ENCODE results near the gene MYOZ2.
"Not testable (repeated sequence)": the region's sequence is repeated elsewhere in the genome, so short reads cannot be mapped to it uniquely, and the experiment has no call there.

Gene MYOZ2

DNA sequence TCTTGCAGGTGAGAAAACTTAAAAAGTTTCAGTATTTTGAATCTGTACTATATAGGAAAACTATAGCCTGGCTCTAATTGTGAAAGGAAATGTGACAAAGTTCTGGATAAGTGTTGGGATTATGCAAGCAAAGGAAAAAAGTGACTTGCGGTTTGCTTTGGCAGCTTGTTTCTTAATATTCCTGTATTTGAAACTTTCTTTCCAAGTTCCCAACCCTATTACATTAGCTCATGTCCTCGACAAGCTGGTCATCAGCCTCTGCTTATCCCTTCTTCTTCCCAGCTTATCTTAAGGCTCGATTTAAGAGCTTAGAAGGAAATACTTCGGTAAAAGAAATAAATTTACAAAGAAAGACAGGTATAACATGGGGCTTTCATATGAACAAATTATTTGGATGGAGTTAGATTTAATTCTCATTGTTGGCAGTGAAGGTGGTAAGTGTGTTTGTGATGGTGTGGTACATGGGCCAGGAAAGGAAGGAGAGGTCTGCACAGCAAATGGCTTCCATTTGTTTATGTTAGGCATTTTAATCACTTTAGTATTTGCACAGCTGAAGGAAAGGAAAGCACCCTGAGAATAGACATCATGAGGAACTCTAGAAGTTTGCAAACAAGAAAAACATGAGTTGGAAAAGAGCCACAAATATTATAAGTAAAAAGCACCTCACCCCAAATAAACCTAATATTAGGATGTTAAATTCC, 5.1 kb upstream of the MYOZ2 start:
- FAIRE-seq: no peak

DNA sequence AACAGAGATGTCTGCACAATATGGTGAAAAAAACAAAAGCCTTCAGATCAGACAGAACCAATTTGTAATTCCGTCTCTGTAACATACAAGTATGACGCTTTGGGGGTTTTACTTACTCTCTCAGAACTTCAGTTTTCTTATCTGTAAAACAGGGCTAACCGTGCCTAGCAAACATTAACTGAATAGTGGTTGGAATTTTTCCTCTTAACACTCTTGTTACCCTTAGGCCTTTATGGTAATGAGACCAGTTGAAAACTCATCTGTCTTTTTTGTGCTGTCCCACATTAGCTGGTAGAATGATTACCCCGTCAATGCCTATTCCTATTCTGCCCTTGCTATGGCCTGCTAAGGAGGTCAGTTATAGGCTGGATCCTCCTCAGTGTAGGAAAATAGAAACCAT, 4.5 kb upstream of the MYOZ2 start:
- FAIRE-seq: no peak

DNA sequence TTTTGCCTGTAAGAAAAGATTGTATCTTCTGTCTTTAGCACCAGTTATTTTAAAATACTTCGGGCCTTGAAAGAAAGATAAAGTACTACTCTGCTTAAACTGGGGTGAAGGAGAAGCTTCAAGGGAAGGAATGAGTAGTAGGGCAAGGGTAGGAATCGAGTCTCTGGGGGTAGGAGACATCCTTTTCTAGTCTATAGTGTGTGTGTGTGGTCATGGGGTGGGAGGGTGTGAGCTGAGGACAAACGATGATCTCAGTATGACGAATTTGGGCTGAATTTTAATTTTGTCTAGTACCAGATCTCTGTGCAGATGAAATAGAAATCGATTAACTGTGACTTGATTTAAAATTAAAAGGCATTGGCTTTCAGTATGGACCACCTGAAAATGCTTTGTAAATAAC, 3.3 kb upstream of the MYOZ2 start:
- FAIRE-seq: no peak

DNA sequence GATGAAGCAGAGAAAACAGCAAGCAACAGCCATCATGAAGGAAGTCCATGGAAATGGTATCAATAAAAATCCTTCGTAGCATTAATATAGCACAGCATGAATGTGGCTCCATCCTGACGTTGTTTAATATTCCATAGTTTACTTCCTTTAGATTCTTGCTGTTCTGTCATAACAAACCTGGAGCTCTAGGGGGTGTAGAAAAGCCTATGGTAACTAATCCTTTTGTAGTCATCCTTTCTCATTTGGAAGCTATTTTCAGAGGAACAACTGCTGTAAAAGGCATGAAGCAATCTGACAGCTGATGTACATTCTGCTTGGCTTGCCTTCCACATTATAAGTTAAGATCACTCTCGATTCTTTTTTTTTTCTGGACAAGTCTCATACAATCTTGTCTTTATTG, 914 bp downstream of the MYOZ2 start:
- no peak for FAIRE-seq

DNA sequence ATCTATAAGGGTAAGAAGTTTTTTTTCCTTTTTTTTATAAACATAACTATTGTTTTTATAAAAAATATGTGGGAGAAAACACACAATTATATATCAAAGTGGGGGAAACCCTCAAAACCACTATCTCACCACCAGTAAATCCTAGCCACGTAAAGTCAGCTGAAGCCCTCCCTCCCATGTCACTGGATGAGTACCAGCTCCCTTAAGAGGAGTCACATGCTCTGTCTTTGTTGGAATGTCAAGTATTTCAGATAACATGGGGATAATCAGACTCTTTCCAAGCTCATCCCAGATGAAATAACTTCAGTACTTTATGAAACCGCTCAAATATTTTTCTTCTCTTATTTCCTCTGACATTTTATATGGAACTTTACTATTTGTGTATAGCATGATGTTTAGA, 2.4 kb downstream of the MYOZ2 start:
- no peak for FAIRE-seq

DNA sequence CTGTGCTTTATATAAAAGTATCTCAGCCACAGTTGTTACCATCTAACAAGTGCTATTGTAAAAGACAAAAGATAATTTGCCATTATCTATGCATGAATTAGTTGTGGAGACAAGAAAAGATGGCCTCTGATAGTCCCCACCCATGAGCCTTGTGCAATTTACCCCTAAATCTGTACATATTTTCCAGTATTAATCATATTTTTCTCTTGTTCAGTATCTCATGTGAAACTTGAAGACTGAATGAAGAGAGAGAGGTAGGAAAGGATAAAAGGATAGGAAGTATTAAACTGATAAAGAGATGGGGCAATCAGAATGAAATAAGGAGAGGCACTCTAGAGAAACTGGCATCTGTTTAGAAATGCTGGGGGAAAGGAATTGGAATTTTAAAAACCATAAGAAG, 3.7 kb downstream of the MYOZ2 start:
- FAIRE-seq: no peak

DNA sequence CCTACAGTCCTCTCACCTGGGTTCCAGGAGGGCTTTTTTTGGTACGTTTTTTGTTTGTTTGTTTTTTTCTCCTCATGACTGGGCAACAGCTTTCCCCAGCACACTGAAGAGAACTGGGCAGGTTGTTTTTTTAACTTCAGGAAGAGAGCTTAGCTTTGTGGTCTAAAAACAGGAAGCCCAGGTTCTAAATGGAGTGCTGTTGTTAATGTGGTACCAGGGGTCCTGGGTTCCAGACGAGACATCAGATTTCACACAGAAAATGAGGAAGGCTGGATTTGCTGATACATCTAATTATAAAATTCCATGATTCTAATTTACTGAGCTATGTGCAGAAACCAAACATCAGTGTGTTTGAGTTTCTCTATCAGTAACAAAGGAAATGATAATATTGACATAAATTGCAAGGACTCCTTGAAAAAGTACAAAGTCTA, 4.2 kb downstream of the MYOZ2 start:
- FAIRE-seq: no peak

DNA sequence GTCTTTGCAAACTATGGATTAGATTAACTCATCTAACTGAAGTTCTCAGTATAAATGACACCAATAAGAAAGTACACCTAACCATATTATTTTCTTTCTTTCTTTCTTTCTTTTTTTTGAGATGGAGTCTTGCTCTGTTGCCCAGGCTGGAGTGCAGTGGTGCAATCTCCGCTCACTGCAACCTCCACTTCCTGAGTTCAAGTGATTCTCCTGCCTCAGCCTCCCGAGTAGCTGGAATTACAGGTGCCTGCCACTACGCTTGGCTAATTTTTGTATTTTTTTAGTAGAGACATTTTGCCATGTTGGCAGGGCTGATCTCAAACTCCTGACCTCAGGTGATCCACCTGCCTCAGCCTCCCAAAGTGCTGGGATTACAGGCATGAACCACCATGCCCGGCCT, 5.7 kb downstream of the MYOZ2 start:
- not testable (repeated sequence) for FAIRE-seq

DNA sequence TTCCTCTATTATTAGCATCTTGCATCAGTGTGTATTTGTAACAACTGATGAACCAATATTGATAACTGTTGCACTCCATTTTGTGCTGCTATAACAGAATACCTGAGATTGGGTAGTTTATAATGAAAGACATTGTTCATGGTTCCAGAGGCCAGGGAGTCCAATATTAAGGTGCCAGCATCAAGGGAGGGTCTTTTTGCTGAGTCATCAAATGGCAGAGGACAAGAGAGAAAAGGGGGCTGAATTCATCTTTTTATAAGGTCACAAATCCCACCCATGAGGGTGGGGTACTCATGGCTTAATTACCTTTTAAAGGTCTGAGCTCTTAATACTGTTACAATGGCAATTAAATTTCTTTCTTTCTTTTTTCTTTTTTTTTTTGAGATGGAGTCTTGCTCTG, 7.2 kb downstream of the MYOZ2 start:
- no peak for FAIRE-seq

DNA sequence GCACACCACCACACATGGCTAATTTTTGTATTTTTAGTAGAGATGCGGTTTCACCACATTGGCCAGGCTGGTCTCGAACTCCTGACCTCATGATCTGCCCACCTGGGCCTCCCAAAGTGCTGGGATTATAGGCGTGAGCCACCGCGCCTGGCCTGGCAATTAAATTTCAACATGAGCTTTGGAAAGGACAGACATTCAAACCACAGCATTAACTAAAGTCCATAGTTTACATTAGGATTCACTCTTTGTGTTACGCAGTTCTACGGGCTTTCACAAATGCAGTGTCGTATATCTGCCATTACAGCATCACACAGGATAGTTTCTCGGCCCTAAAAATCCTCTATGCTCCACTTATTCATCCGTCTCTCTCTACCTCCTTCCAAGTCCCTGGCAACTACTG, 7.7 kb downstream of the MYOZ2 start:
- not testable (repeated sequence) for FAIRE-seq

DNA sequence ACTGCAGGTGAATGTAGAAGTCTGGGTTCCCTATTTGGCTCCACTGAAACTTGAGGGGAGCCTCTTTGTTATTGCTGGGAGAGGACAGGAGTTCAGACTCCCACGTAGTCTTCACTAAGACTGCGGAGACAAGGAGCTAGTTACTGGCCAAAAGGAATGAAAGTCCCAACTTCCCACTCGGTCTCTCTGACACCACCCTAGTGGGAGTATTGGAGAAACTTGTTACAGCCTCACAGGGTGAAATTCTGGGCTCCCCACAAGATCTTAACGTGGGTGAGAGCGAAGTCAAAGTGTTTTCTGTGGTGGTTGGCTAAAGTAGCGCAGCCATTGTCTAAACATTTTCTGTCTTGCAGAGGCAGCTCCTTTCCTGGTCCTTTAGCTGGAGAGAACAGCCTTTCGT, 13.5 kb downstream of the MYOZ2 start:
- no peak for FAIRE-seq

DNA sequence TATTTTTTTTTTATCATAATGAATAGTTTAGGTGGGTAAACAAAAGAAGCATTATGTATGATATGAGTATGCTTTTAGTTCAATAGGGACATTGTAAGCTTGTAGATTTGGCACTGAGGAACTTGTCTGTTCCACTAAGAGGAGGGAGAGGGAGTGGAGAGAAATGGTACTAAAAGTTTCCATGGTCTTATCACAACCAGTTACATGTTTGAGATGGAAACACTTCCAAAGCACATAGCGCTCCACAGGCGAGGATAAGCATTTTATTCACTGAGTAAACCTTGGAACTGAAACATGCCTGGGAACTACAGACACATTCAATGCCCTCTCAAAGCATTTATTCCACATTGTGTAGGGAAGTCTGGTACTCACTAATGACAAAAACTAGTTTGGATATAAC, 15.5 kb downstream of the MYOZ2 start:
- no peak for FAIRE-seq

DNA sequence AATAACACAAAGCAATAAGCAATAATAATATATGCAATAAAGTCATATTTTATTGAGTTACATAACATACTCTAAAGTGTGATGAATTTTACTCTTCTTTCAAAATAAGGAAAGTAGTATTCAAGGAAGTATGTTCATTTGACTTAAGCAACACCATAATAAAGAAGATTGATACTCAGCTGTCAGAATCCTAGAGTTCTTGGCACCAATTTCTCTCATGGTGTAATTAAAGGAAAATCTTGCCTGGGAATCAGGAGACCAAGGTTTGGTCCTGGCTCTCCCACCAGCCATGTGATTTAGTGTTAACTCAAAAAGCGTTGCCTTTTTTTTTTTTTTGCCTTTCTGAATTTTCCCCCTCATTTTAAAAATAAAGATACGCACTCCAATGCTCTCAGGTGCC, 17.1 kb downstream of the MYOZ2 start:
- no peak for FAIRE-seq

DNA sequence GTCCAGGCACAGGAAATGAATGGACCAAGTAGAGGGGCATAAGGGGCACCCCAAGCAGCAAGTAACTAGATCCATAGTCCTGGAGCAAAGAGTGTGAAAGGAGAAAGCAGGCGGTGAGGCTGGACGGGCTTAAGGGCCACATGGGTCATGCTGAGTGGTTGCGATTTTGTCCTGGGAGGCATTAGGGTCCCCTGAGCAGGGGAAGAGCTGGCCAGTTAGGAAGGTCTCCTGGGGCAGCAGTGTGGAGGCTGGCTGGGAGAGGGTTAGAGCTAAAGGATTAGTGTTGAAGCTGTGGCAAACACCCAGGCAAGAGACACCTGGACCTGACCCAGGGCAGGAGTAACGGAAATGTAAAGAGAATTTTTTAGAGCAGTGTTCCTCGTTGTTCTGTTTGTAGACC, 26.5 kb downstream of the MYOZ2 start:
- FAIRE-seq: no peak

DNA sequence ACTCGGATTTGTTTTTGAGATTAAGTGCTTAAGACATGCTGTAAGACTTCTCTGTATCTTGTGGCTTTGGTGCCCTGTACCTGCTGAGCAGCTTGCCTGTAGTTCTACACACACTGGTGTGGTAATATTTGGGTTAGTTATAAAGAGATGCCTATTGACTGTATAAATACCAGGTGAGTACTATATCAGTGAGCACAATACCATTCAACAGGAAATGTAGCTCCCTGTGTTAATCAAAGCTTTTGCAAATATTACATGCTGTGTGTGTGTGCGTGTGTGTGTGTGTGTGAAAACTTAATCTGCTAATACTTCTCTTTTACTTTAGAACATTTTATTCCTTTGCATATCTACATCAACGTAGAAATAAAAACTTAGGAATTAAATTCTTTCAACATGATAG, 30.1 kb downstream of the MYOZ2 start:
- FAIRE-seq: no peak

DNA sequence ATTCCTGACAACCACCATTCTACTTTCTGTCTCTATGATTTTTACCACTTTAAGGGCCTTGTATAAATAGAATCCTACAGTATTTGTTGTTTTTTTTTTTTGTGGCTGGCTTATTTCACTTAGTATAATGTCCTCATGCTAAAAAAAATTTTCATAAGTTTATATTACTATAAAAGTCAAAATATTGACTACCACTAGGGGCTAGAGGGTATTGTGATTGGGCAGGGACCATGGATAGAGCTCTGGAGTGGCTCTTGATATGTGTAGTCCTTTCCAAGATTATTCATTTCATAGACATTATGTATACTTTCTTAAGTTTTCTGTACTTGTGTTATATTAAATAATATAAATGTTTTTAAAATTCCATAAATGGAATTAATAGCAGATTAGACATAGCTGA, 34.6 kb downstream of the MYOZ2 start:
- FAIRE-seq: no peak

DNA sequence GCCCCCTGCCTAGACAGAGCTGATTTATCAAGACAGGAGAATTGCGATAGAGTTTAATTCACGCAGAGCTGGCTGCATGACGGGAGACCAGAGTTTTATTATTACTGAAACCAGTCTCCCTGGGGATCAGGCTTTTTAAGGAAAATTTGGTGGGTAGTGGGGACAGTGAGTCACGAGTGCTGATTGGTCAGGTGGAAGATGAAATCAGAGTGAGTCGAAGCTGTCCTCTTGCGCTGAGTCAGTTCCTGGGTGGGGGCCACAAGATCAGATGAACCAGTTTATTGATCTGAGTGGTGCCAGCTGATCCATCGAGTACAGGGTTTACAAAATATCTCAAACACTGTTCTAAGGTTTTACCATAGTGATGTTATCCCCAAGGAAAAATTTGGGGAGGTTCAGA, 36.6 kb downstream of the MYOZ2 start:
- FAIRE-seq: no peak

DNA sequence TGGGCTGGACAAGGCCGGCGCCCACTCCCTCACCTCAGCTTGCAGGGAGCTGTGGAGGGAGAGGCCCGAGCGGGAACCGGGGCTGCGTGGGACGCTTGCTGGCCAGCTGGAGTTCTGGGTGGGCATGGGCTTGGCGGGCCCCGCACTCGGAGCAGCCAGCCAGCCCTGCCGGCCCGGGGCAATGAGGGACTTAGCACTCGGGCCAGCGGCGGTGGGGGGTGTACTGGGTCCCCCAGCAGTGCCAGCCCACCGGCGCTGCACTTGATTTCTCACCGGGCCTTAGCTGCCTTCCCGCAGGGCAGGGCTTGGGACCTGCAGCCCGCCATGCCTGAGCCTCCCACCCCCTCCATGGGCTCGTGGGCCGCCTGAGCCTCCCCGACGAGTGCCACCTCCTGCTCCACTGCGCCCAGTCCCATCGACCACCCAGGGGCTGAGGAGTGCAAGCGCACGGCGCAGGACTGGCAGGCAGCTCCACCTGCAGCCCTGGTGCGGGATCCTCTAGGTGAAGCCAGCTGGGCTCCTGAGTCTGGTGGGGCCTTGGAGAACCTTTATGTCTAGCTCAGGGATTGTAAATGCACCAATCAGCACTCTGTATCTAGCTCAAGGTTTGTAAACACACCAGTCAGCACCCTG, 38.2 kb downstream of the MYOZ2 start:
- not testable (repeated sequence) for FAIRE-seq

DNA sequence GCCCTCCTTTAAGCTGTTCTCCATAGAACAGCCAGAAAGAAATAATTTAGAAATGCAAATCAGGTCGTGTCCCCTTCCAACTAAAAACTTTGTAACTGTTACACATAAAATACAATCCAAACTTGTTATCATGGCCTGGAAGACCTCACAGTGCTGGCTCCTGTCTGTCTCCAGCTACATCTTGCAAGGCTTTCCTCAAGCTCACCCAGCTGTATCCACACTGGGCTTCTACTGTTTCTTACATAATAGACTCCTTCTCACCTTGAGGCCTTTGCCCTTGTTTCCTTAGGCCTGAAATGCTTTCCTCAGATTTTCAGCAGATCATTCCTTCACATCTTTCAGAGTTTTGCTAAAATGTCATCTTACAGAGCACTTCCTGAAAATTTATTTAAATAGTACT, 43.4 kb downstream of the MYOZ2 start:
- no peak for FAIRE-seq

DNA sequence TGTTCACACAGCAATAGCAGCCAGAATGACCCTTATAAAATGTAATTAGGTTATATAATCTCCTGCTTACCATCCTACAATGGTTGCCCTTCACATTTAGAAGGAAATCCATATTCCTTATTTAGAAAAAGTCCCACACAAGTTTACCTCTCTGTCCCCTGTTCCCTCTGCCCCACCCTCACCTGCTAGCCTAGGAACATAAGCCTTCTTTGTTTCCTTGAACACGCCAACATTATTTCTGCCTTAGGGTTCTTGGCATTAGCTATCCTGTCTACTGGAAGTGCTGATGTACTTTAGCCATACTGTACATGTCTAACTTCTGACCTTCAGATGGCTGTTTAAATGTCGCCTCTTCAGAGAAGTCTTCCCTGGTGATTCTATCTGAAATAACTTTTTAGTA, 48.5 kb downstream of the MYOZ2 start:
- no peak for FAIRE-seq

DNA sequence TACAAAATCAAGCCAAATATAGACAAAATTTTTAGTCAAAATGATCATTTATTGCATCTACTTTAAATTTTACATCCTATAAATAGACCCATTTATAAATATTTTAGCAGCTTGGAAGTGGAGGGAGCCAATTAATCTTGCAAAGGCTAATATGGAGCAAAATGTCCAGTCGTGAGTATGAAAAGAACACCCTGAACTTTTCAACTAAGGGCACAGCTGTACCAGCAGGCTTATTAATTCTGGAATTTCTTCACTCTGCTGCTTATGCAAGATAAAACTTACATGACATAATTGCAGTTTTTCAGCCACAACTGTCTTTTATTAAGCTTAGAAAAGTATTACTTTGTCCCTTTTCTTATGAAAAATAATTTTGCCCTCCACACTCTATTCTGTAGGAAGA, 54.0 kb downstream of the MYOZ2 start:
- no peak for FAIRE-seq

DNA sequence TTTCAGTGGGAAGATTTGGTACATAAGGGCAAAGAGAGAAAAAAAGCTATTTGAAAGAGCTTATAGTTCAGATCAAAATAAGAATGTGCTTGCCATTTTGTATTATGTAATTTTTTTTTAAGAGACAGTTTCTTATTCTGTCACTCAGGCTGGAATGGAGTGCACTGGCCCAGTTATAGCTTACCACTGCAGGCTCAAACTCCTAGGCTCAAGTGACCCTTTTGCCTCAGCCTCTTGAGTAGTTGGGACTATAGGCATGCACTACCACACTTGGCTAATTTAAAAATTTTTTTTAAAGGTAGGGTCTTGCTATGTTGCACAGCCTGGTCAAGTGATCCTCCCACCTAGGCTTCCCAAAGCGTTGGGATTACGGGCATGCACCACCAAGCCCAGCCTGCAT, 54.7 kb downstream of the MYOZ2 start:
- no peak for FAIRE-seq

DNA sequence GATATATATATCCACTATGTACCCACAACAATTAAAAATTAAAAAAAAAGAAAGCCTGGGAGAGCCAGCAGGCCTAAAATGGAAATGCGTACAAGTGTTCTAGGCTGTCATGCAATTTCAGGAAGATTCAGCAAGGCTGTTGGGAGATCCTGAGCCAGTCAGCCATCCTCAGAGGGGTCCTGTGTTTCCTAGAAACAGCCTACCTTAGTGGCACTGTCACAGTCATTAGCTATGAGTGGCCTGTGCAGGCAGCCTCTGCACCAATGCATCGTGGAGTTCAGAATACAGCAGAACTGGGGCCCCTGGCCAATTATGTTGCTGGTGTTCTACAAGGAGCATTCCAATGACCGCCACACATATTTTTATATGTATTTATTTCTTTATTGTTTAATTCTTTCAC, 55.9 kb downstream of the MYOZ2 start:
- no peak for FAIRE-seq

DNA sequence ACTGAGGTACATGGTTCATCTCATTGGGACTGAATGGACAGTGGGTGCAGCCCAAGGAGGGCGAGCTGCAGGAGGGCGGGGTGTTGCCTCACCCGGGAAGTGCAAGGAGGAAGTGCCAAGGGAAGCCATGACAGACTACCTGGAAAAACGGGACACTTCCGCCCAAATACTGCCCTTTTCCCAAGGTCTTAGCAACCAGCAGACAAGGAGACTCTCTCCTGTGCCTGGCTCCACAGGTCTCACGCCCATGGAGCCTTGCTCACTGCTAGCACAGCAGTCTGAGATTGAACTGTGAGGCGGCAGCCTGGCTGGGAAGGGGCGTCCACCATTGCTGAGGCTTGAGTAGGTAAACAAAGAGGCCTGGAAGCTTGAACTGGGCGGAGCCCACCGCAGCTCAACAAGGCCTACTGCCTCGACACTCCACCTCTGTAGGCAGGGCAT, 62.2 kb downstream of the MYOZ2 start:
- no peak for FAIRE-seq

DNA sequence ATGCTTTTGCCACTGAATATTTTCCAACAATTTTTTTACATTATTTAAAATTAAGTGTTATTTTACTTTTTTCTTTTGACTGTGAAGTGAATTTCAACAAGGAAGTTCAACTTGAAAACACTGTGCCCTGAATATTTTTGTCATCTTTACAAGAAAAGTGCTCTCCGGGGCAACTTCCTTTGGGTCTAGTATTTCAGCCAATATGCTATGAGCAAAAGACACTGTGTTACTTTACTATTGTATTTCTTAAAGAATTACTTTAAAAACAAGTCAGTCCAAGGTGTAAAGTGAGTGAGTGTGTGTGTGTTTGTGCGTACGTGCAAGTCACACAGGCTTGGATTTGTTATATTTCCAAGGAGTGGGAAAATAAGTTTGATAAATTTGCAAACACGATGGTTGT, 69.3 kb downstream of the MYOZ2 start:
- FAIRE-seq: no peak
